Panc1 (cell line): ENCODE measurements around the gene NOS1AP.

Experiments
- CTCF ChIP-seq: fragments of 450-650 bp; IDR thresholded peaks from 2 replicates; pipeline ENCODE4 v1.5.1; 2017; ENCODE audit warnings: mild to moderate bottlenecking
- POLR2AphosphoS5 ChIP-seq: IDR thresholded peaks from 2 replicates; pipeline ENCODE4 v1.6.1; 2012; ENCODE audit warnings: mild to moderate bottlenecking, low read depth, low read length, moderate library complexity
- REST ChIP-seq, 2 experiments: IDR thresholded peaks; 2 replicates each; pipeline ENCODE4 v1.6.1; 2011 to 2012; ENCODE audit warnings: low read depth in 2 of 2, control low read depth in 1 of 2, low read length in 1 of 2, mild to moderate bottlenecking in 1 of 2, moderate library complexity in 1 of 2; ENCODE audit not compliant: insufficient read depth in 1 of 2
- SIN3A ChIP-seq: IDR thresholded peaks from 2 replicates; pipeline ENCODE4 v1.6.1; 2012; ENCODE audit warnings: low read depth, mild to moderate bottlenecking, low read length, moderate library complexity, borderline replicate concordance; ENCODE audit not compliant: insufficient read depth
- TCF7L2 ChIP-seq: IDR thresholded peaks from 2 replicates; pipeline ENCODE4 v1.6.1; 2011; ENCODE audit warnings: mild to moderate bottlenecking, low read depth, low read length, inconsistent platforms

- TF ChIP-seq CTCF (no peak), POLR2AphosphoS5 (no peak), REST (IDR thresholded peaks at IDR 0.05; ENCODE audit: insufficient read depth in 1 of 2, low read depth in 2 of 2, low read length in 1 of 2) (no peak), SIN3A (no peak), TCF7L2 (no peak)
These were observed 164.4 kb downstream of the NOS1AP start for GRCh38 chr1:162233937-162234336.
